ENCODE results near the gene PIP4K2A.

The PIP4K2A gene

GRCh38 chr10:22612318-22612717 is 102.1 kb downstream of the PIP4K2A start:
- in situ Hi-C loops (cut with HindIII; ENCODE audit: low sequenced_read_pairs): no loop called here
- DNase-seq (ENCODE audit: low read depth): no peak
- TF ChIP-seq CTCF (IDR thresholded peaks at IDR 0.05; ENCODE audit: low read depth, low read length, missing control alignments): no peak
- no peak overlapping the region for H3K4me3 ChIP-seq (ENCODE audit: low read depth, low read length)

- no peak for TF ChIP-seq CTCF (IDR thresholded peaks at IDR 0.05; ENCODE audit: low read depth, low read length, missing control alignments)
- DNase-seq (ENCODE audit: low read depth): no peak
- in situ Hi-C loops (cut with HindIII; ENCODE audit: low sequenced_read_pairs): no loop called here
- H3K4me3 ChIP-seq (ENCODE audit: low read depth, low read length): no peak overlapping the region
These were observed 102.8 kb downstream of the PIP4K2A start for GRCh38 chr10:22611425-22612115.

- no peak for TF ChIP-seq CTCF (IDR thresholded peaks at IDR 0.05; ENCODE audit: low read depth, low read length, missing control alignments)
- H3K4me3 ChIP-seq (ENCODE audit: low read depth, low read length): no peak overlapping the region
- no peak for DNase-seq (ENCODE audit: low read depth)
- in situ Hi-C loops (cut with HindIII; ENCODE audit: low sequenced_read_pairs): no loop called here
These were observed 103.8 kb downstream of the PIP4K2A start for GRCh38 chr10:22610610-22611009.

- in situ Hi-C loops (cut with HindIII; ENCODE audit: low sequenced_read_pairs): no loop called here
- H3K4me3 ChIP-seq (ENCODE audit: low read depth, low read length): no peak overlapping the region
- no peak for TF ChIP-seq CTCF (IDR thresholded peaks at IDR 0.05; ENCODE audit: low read depth, low read length, missing control alignments)
- DNase-seq (ENCODE audit: low read depth): no peak
These were observed 104.5 kb downstream of the PIP4K2A start for GRCh38 chr10:22609719-22610465.

GRCh38 chr10:22609251-22609650 is 105.1 kb downstream of the PIP4K2A start:
- in situ Hi-C loops (cut with HindIII; ENCODE audit: low sequenced_read_pairs): no loop called here
- no peak for DNase-seq (ENCODE audit: low read depth)
- no peak overlapping the region for H3K4me3 ChIP-seq (ENCODE audit: low read depth, low read length)
- no peak for TF ChIP-seq CTCF (IDR thresholded peaks at IDR 0.05; ENCODE audit: low read depth, low read length, missing control alignments)

GRCh38 chr10:22607261-22607660 is 107.1 kb downstream of the PIP4K2A start:
- H3K4me3 ChIP-seq (ENCODE audit: low read depth, low read length): no peak overlapping the region
- no peak for DNase-seq (ENCODE audit: low read depth)
- in situ Hi-C loops (cut with HindIII; ENCODE audit: low sequenced_read_pairs): no loop called here
- TF ChIP-seq CTCF (IDR thresholded peaks at IDR 0.05; ENCODE audit: low read depth, low read length, missing control alignments): no peak
